Sigmoid colon (tissue), 7 donors: ENCODE measurements around the gene GPR55. TPM values are rescaled to one million over a fixed set of nuclear protein-coding genes. Genes with fewer than 3 reads are reported as not detected.

ENCODE experiments used
- DNase-seq: peaks from one replicate; pipeline ENCODE4 v3.0.0-alpha.2; 2019
- H3K27ac ChIP-seq, 4 donors: fragments of 200-600 bp; sonication (generic); one replicate each; pipeline ENCODE4 v1.5.1; 2016 to 2019; ENCODE audit warnings: mild to moderate bottlenecking in 1 of 4
- H3K27me3 ChIP-seq, 3 donors: fragments of 200-600 bp; sonication (generic); one replicate each; pipeline ENCODE4 v1.5.1; 2019; ENCODE audit warnings: mild to moderate bottlenecking in 1 of 3
- H3K36me3 ChIP-seq, 4 donors: fragments of 200-600 bp; sonication (generic); one replicate each; pipeline ENCODE4 v1.5.1; 2016 to 2019
- H3K4me1 ChIP-seq, 4 donors: fragments of 200-600 bp; sonication (generic); one replicate each; pipeline ENCODE4 v1.5.1; 2017 to 2019
- H3K4me3 ChIP-seq, 4 donors: fragments of 200-600 bp; sonication (generic); one replicate each; pipeline ENCODE4 v1.5.1; 2017 to 2019; ENCODE audit warnings: mild to moderate bottlenecking in 2 of 4, moderate library complexity in 1 of 4
- H3K9me3 ChIP-seq, 4 donors: fragments of 200-600 bp in 3 of 4; sonication (generic) in 3 of 4; one replicate each; pipeline versions ENCODE4 v1.5.1 to v1.6.1; 2013 to 2019
- EP300 ChIP-seq, 4 donors: sonication (generic); formaldehyde crosslinking; IDR thresholded peaks; one replicate each; pipeline ENCODE4 v1.6.1; 2017; ENCODE audit warnings: antibody characterized with exemption in 4 of 4
- POLR2A ChIP-seq, 2 donors: fragments of 450-650 bp; IDR thresholded peaks; one replicate each; pipeline ENCODE4 v1.6.1; 2016; ENCODE audit warnings: antibody characterized with exemption in 2 of 2, mild to moderate bottlenecking in 2 of 2, moderate library complexity in 2 of 2
- POLR2AphosphoS5 ChIP-seq, 4 donors: sonication (generic); formaldehyde crosslinking; IDR thresholded peaks; one replicate each; pipeline ENCODE4 v1.6.1; 2017; ENCODE audit warnings: antibody characterized with exemption in 4 of 4
- WGBS, 2 donors: extraction: QIAGEN DNeasy Blood & Tissue Kit; methylation state at CpG; one replicate each; pipeline ENCODE4 v1.1.7; 2013; 5-methylcytosine and 5-hydroxymethylcytosine counted together
- intact Hi-C: fragments of 100-400 bp; cut with DNase I; formaldehyde crosslinking; loops from one replicate; pipeline ENCODE4 v1.15.1; 2023
- polyA plus RNA-seq, 3 donors: library from polyadenylated mRNA; stranded (reverse); fragments of 200-250 nt; gene quantifications; one replicate each; pipeline ENCODE4 v1.2.3, GENCODE V29; 2013
- total RNA-seq, 4 donors: library from RNA; depleted of rRNA; stranded (reverse); fragments of >200 nt; gene quantifications; one replicate each; pipeline ENCODE4 v1.1.0, GENCODE V29; 2016
- TF ChIP-seq, protein P1 (sequence below), 4 experiments: fragments of 450-650 bp in 3 of 4; fragments of 200-600 bp in 1 of 4; IDR thresholded peaks; one replicate each; pipeline ENCODE4 v1.5.1; 2016 to 2019; ENCODE audit warnings: antibody characterized with exemption in 4 of 4, mild to moderate bottlenecking in 3 of 4, moderate library complexity in 2 of 4
- donor health status: healthy with polysubstance abuse.
- donor health status: Bipolar disorder and iron deficiency.
- donor health status: healthy.

The GPR55 gene
- total and polyA plus RNA-seq, 7 donors = 0.23 to 1.4 TPM; not detected in 5

DNA sequence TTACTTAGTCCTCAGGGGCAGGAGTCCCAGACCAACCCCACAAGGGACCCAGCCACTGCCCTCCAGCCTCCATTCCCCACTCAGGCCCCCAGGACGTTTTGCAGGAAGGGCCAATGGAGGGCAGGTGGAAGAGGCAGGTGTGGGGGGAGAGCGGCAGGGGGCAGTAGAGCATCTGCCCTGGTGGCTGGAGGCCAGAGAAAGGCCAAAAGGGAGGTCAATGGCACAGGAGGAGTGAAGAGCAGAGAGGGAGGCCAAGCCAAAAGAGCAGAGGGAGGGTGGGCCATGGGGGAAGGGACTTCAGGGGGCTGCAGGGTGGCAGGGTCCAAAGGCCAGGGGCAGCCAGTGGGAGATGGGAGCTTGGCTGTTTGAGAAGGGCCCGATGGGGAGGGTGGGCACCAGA lies 17.3 kb upstream of the GPR55 start:
- H3K36me3 ChIP-seq = no peaks in the 10 kb centered on the region
- intact Hi-C loops = no loop called here
- H3K9me3 ChIP-seq = peaks cover 0 to 2% (median 0%) of the 10 kb centered on the region in 4 donors
- no peaks in the 10 kb centered on the region for H3K27me3 ChIP-seq
- no peak overlapping the region for H3K27ac ChIP-seq
- DNase-seq = no peak
- no peak overlapping the region for H3K4me3 ChIP-seq
- 60 to 79% methylated on average over 3 of the region's 3 CpGs for WGBS, 2 donors
- TF ChIP-seq, protein P1, sequence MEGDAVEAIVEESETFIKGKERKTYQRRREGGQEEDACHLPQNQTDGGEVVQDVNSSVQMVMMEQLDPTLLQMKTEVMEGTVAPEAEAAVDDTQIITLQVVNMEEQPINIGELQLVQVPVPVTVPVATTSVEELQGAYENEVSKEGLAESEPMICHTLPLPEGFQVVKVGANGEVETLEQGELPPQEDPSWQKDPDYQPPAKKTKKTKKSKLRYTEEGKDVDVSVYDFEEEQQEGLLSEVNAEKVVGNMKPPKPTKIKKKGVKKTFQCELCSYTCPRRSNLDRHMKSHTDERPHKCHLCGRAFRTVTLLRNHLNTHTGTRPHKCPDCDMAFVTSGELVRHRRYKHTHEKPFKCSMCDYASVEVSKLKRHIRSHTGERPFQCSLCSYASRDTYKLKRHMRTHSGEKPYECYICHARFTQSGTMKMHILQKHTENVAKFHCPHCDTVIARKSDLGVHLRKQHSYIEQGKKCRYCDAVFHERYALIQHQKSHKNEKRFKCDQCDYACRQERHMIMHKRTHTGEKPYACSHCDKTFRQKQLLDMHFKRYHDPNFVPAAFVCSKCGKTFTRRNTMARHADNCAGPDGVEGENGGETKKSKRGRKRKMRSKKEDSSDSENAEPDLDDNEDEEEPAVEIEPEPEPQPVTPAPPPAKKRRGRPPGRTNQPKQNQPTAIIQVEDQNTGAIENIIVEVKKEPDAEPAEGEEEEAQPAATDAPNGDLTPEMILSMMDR (IDR thresholded peaks at IDR 0.05) = no peak
- TF ChIP-seq POLR2A (IDR thresholded peaks at IDR 0.05) (no peak), EP300 (IDR thresholded peaks at IDR 0.05) (no peak), POLR2AphosphoS5 (IDR thresholded peaks at IDR 0.05) (no peak)
- H3K4me1 ChIP-seq = no peaks in the 10 kb centered on the region

- Histone ChIP-seq H3K27me3 (no peaks in the 10 kb centered on the region), H3K4me1 (no peaks in the 10 kb centered on the region), H3K9me3 (peaks cover 0 to 8% (median 2%) of the 10 kb centered on the region in 4 donors), H3K27ac (no peak overlapping the region), H3K4me3 (no peak overlapping the region), H3K36me3 (no peaks in the 10 kb centered on the region)
- intact Hi-C loops = no loop called here
- DNase-seq = no peak
- TF ChIP-seq, protein P1 (IDR thresholded peaks at IDR 0.05) = no peak
- TF ChIP-seq EP300 (IDR thresholded peaks at IDR 0.05) = no peak
- no peak for TF ChIP-seq POLR2AphosphoS5 (IDR thresholded peaks at IDR 0.05)
- no peak for TF ChIP-seq POLR2A (IDR thresholded peaks at IDR 0.05)
- 78 to 81% methylated on average over 14 of the region's 14 CpGs for WGBS, 2 donors
Measured at GRCh38 chr2:230941202-230942180, 16.4 kb upstream of the GPR55 start.

GRCh38 chr2:230940471-230940815 lies 15.4 kb upstream of the GPR55 start:
- no peaks in the 10 kb centered on the region for H3K4me1 ChIP-seq
- H3K27me3 ChIP-seq = no peaks in the 10 kb centered on the region
- peaks cover 0 to 8% (median 2%) of the 10 kb centered on the region in 4 donors for H3K9me3 ChIP-seq
- intact Hi-C loops = no loop called here
- H3K36me3 ChIP-seq = no peaks in the 10 kb centered on the region
- no peak overlapping the region for H3K4me3 ChIP-seq
- H3K27ac ChIP-seq = no peak overlapping the region
- TF ChIP-seq, protein P1 (IDR thresholded peaks at IDR 0.05) = no peak
- TF ChIP-seq POLR2A (IDR thresholded peaks at IDR 0.05) (no peak), POLR2AphosphoS5 (IDR thresholded peaks at IDR 0.05) (no peak), EP300 (IDR thresholded peaks at IDR 0.05) (no peak)
- DNase-seq = no peak
- 88 to 91% methylated on average over 9 of the region's 9 CpGs for WGBS, 2 donors

DNA sequence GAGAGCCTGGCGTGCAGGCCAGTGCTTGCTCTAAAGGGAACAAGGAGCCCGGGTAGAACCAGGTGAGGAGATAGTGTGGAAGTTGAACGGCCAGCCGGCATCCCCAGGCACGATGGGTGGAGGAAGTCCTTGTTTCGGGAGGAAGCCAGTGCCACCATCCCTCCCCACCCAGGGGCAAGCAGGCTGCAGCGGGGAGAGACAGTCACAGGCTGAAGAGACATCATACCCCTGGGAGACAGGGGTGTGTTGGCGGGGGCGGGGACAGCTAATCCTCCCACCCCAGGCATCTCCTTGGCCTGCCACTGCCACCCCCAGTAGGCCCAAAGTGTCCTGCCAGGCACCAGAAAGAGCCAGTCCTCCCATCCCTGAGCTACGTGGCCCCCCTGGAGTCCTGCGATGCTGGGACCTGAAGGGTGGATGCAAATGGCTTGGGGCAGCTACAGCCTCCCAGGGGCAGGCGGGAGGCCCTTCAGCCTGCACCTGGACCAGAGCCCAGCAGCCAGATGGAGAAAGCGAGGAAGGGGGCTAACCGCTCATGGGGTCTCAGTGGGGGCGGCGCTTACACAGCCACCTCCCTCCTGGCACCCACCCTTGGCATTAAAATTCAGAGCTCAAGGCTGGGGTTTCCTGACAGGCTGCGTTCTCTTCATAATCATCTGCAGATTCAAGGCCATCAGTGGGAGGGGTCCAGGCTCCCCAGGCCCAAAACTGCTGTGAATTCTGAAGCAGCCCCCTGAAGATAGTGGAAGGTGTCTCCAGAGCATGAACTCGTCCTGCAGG lies 14.8 kb upstream of the GPR55 start:
- H3K27ac ChIP-seq = no peak overlapping the region
- peaks cover 0 to 2% (median 0%) of the 10 kb centered on the region in 3 donors for H3K27me3 ChIP-seq
- H3K4me3 ChIP-seq = no peak overlapping the region
- no peaks in the 10 kb centered on the region for H3K4me1 ChIP-seq
- WGBS, 2 donors = 85 to 92% methylated on average over 18 of the region's 18 CpGs
- intact Hi-C loops = no loop called here
- no peak for DNase-seq
- no peak for TF ChIP-seq EP300 (IDR thresholded peaks at IDR 0.05)
- peaks cover 0 to 8% (median 2%) of the 10 kb centered on the region in 4 donors for H3K9me3 ChIP-seq
- no peaks in the 10 kb centered on the region for H3K36me3 ChIP-seq

DNA sequence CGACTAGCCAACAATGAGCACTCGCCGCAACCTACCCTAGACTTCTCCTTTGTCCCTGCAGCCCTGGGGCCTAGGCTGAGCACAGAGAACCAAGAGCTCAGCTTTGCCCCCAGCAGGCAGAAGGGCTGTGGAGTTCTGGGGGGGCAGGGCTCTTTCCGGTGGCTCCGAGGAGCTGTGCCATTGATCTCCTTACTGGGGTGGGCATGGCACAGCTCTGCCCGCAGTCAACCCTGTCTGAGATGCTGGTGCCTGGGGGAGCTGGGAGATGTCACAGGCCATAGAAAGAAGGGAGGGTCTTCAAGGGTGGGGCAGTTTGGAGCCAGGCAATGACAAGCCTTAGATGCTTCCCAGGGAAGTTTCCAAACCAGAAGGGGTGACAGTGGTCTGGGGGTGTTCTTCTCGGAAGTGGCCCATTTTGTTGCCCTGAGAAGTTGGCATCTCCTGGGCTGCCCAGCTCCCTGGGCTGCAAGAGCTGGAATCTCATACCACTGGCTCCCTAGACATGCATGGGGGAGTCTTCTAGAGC lies 14.1 kb upstream of the GPR55 start:
- no peak for DNase-seq
- peaks cover 0 to 8% (median 2%) of the 10 kb centered on the region in 4 donors for H3K9me3 ChIP-seq
- peaks cover 0 to 7% (median 0%) of the 10 kb centered on the region in 3 donors for H3K27me3 ChIP-seq
- no peaks in the 10 kb centered on the region for H3K36me3 ChIP-seq
- no peak overlapping the region for H3K4me3 ChIP-seq
- no peak overlapping the region for H3K27ac ChIP-seq
- no peaks in the 10 kb centered on the region for H3K4me1 ChIP-seq
- intact Hi-C loops = no loop called here
- 97% methylated on average over 7 of the region's 7 CpGs for WGBS, 2 donors
- TF ChIP-seq POLR2A (IDR thresholded peaks at IDR 0.05) = no peak
- TF ChIP-seq POLR2AphosphoS5 (IDR thresholded peaks at IDR 0.05) = no peak
- TF ChIP-seq, protein P1 (IDR thresholded peaks at IDR 0.05) = no peak
- TF ChIP-seq EP300 (IDR thresholded peaks at IDR 0.05) = no peak
